GM18526 (cell line): ENCODE data around the gene DHRS12.

Experiments
- POLR2A ChIP-seq: IDR thresholded peaks from 3 replicates; pipeline ENCODE4 v1.6.1; 2011; ENCODE audit not compliant: insufficient read length; ENCODE audit errors: extremely low read depth

DHRS12 gene

GRCh38 chr13:51834581-51835171, 30.7 kb upstream of the DHRS12 start:
- no peak for TF ChIP-seq POLR2A

- no peak for TF ChIP-seq POLR2A
Measured at GRCh38 chr13:51833980-51834379, 30.0 kb upstream of the DHRS12 start.

- no peak for TF ChIP-seq POLR2A
Measured at GRCh38 chr13:51832471-51833152, 28.6 kb upstream of the DHRS12 start.

- TF ChIP-seq POLR2A = no peak
Measured at GRCh38 chr13:51831519-51831918, 27.6 kb upstream of the DHRS12 start.

- no peak for TF ChIP-seq POLR2A
Measured at GRCh38 chr13:51829568-51829899, 25.6 kb upstream of the DHRS12 start.

GRCh38 chr13:51828730-51829567, 25.0 kb upstream of the DHRS12 start:
- TF ChIP-seq POLR2A = no peak

GRCh38 chr13:51827254-51827653, 23.3 kb upstream of the DHRS12 start:
- TF ChIP-seq POLR2A = no peak

GRCh38 chr13:51826606-51827005, 22.6 kb upstream of the DHRS12 start:
- TF ChIP-seq POLR2A = no peak

- no peak for TF ChIP-seq POLR2A
Measured at GRCh38 chr13:51825681-51826254, 21.8 kb upstream of the DHRS12 start.

- no peak for TF ChIP-seq POLR2A
Measured at GRCh38 chr13:51825165-51825592, 21.2 kb upstream of the DHRS12 start.

GRCh38 chr13:51823863-51824262, 19.9 kb upstream of the DHRS12 start:
- no peak for TF ChIP-seq POLR2A

GRCh38 chr13:51823359-51823758, 19.4 kb upstream of the DHRS12 start:
- no peak for TF ChIP-seq POLR2A

- no peak for TF ChIP-seq POLR2A
Measured at GRCh38 chr13:51822106-51822815, 18.3 kb upstream of the DHRS12 start.

GRCh38 chr13:51821606-51822005, 17.6 kb upstream of the DHRS12 start:
- no peak for TF ChIP-seq POLR2A

GRCh38 chr13:51820016-51820597, 16.1 kb upstream of the DHRS12 start:
- no peak for TF ChIP-seq POLR2A
